ENCODE data around the gene GRID1. TPM values are rescaled to one million over a fixed set of nuclear protein-coding genes. Genes with fewer than 3 reads are reported as not detected.

Gene GRID1
- total and polyA plus RNA-seq, 5 donors from 2014 or later = not detected

- no peak for ATAC-seq (ENCODE audit: low read depth in 2 of 2)
- no peak for DNase-seq
- no peak overlapping the region for H3K27ac ChIP-seq (ENCODE audit: insufficient read depth, low read length, poor library complexity, severe bottlenecking)
- H3K4me1 Mint-ChIP-seq = peaks cover 0 to 18% (median 5%) of the 10 kb centered on the region in 4 donors
- no peaks in the 10 kb centered on the region for H3K36me3 Mint-ChIP-seq
- H3K27ac Mint-ChIP-seq = no peak overlapping the region
- H3K27me3 Mint-ChIP-seq = no peaks in the 10 kb centered on the region
- H3K36me3 ChIP-seq (ENCODE audit: control insufficient read depth, insufficient read depth, low read length) = no peaks in the 10 kb centered on the region
- H3K4me3 ChIP-seq (ENCODE audit: low read depth, low read length) = no peak overlapping the region
- H3K4me3 Mint-ChIP-seq = no peak overlapping the region
- no peaks in the 10 kb centered on the region for H3K9me3 Mint-ChIP-seq
- H3K9me3 ChIP-seq (ENCODE audit: control insufficient read depth in 2 of 2, low read length in 2 of 2) = no peaks in the 10 kb centered on the region
- H3K27me3 ChIP-seq (ENCODE audit: control insufficient read depth, insufficient read depth, low read length) = no peaks in the 10 kb centered on the region
- peaks cover 6% of the 10 kb centered on the region for H3K4me1 ChIP-seq (ENCODE audit: control insufficient read depth, insufficient read depth, low read length, poor library complexity, severe bottlenecking)
These were observed 762.4 kb downstream of the GRID1 start for GRCh38 chr10:85604136-85604725.

- H3K36me3 ChIP-seq (ENCODE audit: control insufficient read depth, insufficient read depth, low read length) = no peaks in the 10 kb centered on the region
- H3K27ac Mint-ChIP-seq = peak overlapping the region in 1 of 3 donors; percentile 44
- H3K27ac ChIP-seq (ENCODE audit: insufficient read depth, low read length, poor library complexity, severe bottlenecking) = no peak overlapping the region
- H3K27me3 Mint-ChIP-seq = no peaks in the 10 kb centered on the region
- H3K4me3 ChIP-seq (ENCODE audit: low read depth, low read length) = no peak overlapping the region
- no peak overlapping the region for H3K4me3 Mint-ChIP-seq
- no peaks in the 10 kb centered on the region for H3K9me3 Mint-ChIP-seq
- H3K4me1 ChIP-seq (ENCODE audit: control insufficient read depth, insufficient read depth, low read length, poor library complexity, severe bottlenecking) = peaks cover 6% of the 10 kb centered on the region
- DNase-seq = no peak
- no peak for ATAC-seq (ENCODE audit: low read depth in 2 of 2)
- no peaks in the 10 kb centered on the region for H3K36me3 Mint-ChIP-seq
- H3K9me3 ChIP-seq (ENCODE audit: control insufficient read depth in 2 of 2, low read length in 2 of 2) = no peaks in the 10 kb centered on the region
- peaks cover 0 to 15% (median 5%) of the 10 kb centered on the region in 4 donors for H3K4me1 Mint-ChIP-seq
- no peaks in the 10 kb centered on the region for H3K27me3 ChIP-seq (ENCODE audit: control insufficient read depth, insufficient read depth, low read length)
These were observed 763.2 kb downstream of the GRID1 start for GRCh38 chr10:85603151-85603940.

- DNase-seq (no peak), ATAC-seq (ENCODE audit: low read depth in 2 of 2) (no peak)
- no peaks in the 10 kb centered on the region for H3K27me3 Mint-ChIP-seq
- no peaks in the 10 kb centered on the region for H3K9me3 Mint-ChIP-seq
- H3K36me3 Mint-ChIP-seq = no peaks in the 10 kb centered on the region
- H3K27ac Mint-ChIP-seq = no peak overlapping the region
- H3K4me3 Mint-ChIP-seq = no peak overlapping the region
- no peaks in the 10 kb centered on the region for H3K36me3 ChIP-seq (ENCODE audit: control insufficient read depth, insufficient read depth, low read length)
- peaks cover 6% of the 10 kb centered on the region for H3K4me1 ChIP-seq (ENCODE audit: control insufficient read depth, insufficient read depth, low read length, poor library complexity, severe bottlenecking)
- no peaks in the 10 kb centered on the region for H3K9me3 ChIP-seq (ENCODE audit: control insufficient read depth in 2 of 2, low read length in 2 of 2)
- no peaks in the 10 kb centered on the region for H3K27me3 ChIP-seq (ENCODE audit: control insufficient read depth, insufficient read depth, low read length)
- no peak overlapping the region for H3K27ac ChIP-seq (ENCODE audit: insufficient read depth, low read length, poor library complexity, severe bottlenecking)
- peaks cover 0 to 15% (median 5%) of the 10 kb centered on the region in 4 donors for H3K4me1 Mint-ChIP-seq
- H3K4me3 ChIP-seq (ENCODE audit: low read depth, low read length) = no peak overlapping the region
These were observed 763.9 kb downstream of the GRID1 start for GRCh38 chr10:85602713-85603112.

GRCh38 chr10:85602306-85602705, 764.3 kb downstream of the GRID1 start:
- Histone ChIP-seq H3K27me3 (ENCODE audit: control insufficient read depth, insufficient read depth, low read length) (no peaks in the 10 kb centered on the region), H3K4me3 (ENCODE audit: low read depth, low read length) (no peak overlapping the region), H3K4me1 (ENCODE audit: control insufficient read depth, insufficient read depth, low read length, poor library complexity, severe bottlenecking) (peaks cover 6% of the 10 kb centered on the region), H3K9me3 (ENCODE audit: control insufficient read depth in 2 of 2, low read length in 2 of 2) (no peaks in the 10 kb centered on the region), H3K27ac (ENCODE audit: insufficient read depth, low read length, poor library complexity, severe bottlenecking) (no peak overlapping the region), H3K36me3 (ENCODE audit: control insufficient read depth, insufficient read depth, low read length) (no peaks in the 10 kb centered on the region)
- H3K9me3 Mint-ChIP-seq = no peaks in the 10 kb centered on the region
- H3K36me3 Mint-ChIP-seq = no peaks in the 10 kb centered on the region
- no peak overlapping the region for H3K27ac Mint-ChIP-seq
- H3K27me3 Mint-ChIP-seq = no peaks in the 10 kb centered on the region
- ATAC-seq (ENCODE audit: low read depth in 2 of 2) (no peak), DNase-seq (no peak)
- no peak overlapping the region for H3K4me3 Mint-ChIP-seq
- H3K4me1 Mint-ChIP-seq = peaks cover 1 to 15% (median 5%) of the 10 kb centered on the region in 4 donors

GRCh38 chr10:85601526-85601925, 765.1 kb downstream of the GRID1 start:
- no peak overlapping the region for H3K4me3 ChIP-seq (ENCODE audit: low read depth, low read length)
- Mint-ChIP-seq H3K36me3 (no peaks in the 10 kb centered on the region), H3K27me3 (no peaks in the 10 kb centered on the region), H3K4me3 (no peak overlapping the region), H3K9me3 (no peaks in the 10 kb centered on the region), H3K4me1 (peaks cover 4 to 15% (median 6%) of the 10 kb centered on the region in 4 donors), H3K27ac (peak overlapping the region in 1 of 3 donors; percentile 32)
- no peaks in the 10 kb centered on the region for H3K27me3 ChIP-seq (ENCODE audit: control insufficient read depth, insufficient read depth, low read length)
- H3K9me3 ChIP-seq (ENCODE audit: control insufficient read depth in 2 of 2, low read length in 2 of 2) = no peaks in the 10 kb centered on the region
- peaks cover 6% of the 10 kb centered on the region for H3K4me1 ChIP-seq (ENCODE audit: control insufficient read depth, insufficient read depth, low read length, poor library complexity, severe bottlenecking)
- H3K27ac ChIP-seq (ENCODE audit: insufficient read depth, low read length, poor library complexity, severe bottlenecking) = no peak overlapping the region
- no peaks in the 10 kb centered on the region for H3K36me3 ChIP-seq (ENCODE audit: control insufficient read depth, insufficient read depth, low read length)
- DNase-seq (no peak), ATAC-seq (ENCODE audit: low read depth in 2 of 2) (no peak)

GRCh38 chr10:85600744-85601081, 765.9 kb downstream of the GRID1 start:
- Histone ChIP-seq H3K9me3 (ENCODE audit: control insufficient read depth in 2 of 2, low read length in 2 of 2) (no peaks in the 10 kb centered on the region), H3K36me3 (ENCODE audit: control insufficient read depth, insufficient read depth, low read length) (no peaks in the 10 kb centered on the region), H3K27ac (ENCODE audit: insufficient read depth, low read length, poor library complexity, severe bottlenecking) (no peak overlapping the region), H3K4me1 (ENCODE audit: control insufficient read depth, insufficient read depth, low read length, poor library complexity, severe bottlenecking) (peaks cover 6% of the 10 kb centered on the region), H3K4me3 (ENCODE audit: low read depth, low read length) (no peak overlapping the region), H3K27me3 (ENCODE audit: control insufficient read depth, insufficient read depth, low read length) (no peaks in the 10 kb centered on the region)
- H3K36me3 Mint-ChIP-seq = no peaks in the 10 kb centered on the region
- no peak overlapping the region for H3K4me3 Mint-ChIP-seq
- peak overlapping the region in 1 of 3 donors; percentile 35 for H3K27ac Mint-ChIP-seq
- no peak for ATAC-seq (ENCODE audit: low read depth in 2 of 2)
- peaks cover 4 to 15% (median 5%) of the 10 kb centered on the region in 4 donors for H3K4me1 Mint-ChIP-seq
- no peaks in the 10 kb centered on the region for H3K27me3 Mint-ChIP-seq
- no peak for DNase-seq
- H3K9me3 Mint-ChIP-seq = no peaks in the 10 kb centered on the region

GRCh38 chr10:85600026-85600743, 766.4 kb downstream of the GRID1 start:
- H3K27me3 ChIP-seq (ENCODE audit: control insufficient read depth, insufficient read depth, low read length) = no peaks in the 10 kb centered on the region
- H3K27me3 Mint-ChIP-seq = no peaks in the 10 kb centered on the region
- H3K4me1 ChIP-seq (ENCODE audit: control insufficient read depth, insufficient read depth, low read length, poor library complexity, severe bottlenecking) = peaks cover 6% of the 10 kb centered on the region
- H3K27ac ChIP-seq (ENCODE audit: insufficient read depth, low read length, poor library complexity, severe bottlenecking) = no peak overlapping the region
- peak overlapping the region in 2 of 3 donors; percentile 20 to 58 for H3K27ac Mint-ChIP-seq
- H3K36me3 ChIP-seq (ENCODE audit: control insufficient read depth, insufficient read depth, low read length) = no peaks in the 10 kb centered on the region
- H3K36me3 Mint-ChIP-seq = no peaks in the 10 kb centered on the region
- peaks cover 3 to 16% (median 5%) of the 10 kb centered on the region in 4 donors for H3K4me1 Mint-ChIP-seq
- H3K9me3 ChIP-seq (ENCODE audit: control insufficient read depth in 2 of 2, low read length in 2 of 2) = no peaks in the 10 kb centered on the region
- H3K4me3 ChIP-seq (ENCODE audit: low read depth, low read length) = no peak overlapping the region
- H3K9me3 Mint-ChIP-seq = no peaks in the 10 kb centered on the region
- no peak for ATAC-seq (ENCODE audit: low read depth in 2 of 2)
- no peak for DNase-seq
- H3K4me3 Mint-ChIP-seq = no peak overlapping the region

Measured in CD4-positive, CD25-positive, alpha-beta regulatory T cell (primary cell).